K562 (cell line): ENCODE results near the gene RGL2. TPM values are rescaled to one million over a fixed set of nuclear protein-coding genes. Genes with fewer than 3 reads are reported as not detected.

Experiments
- CBFB ChIP-seq: sonication (generic); formaldehyde crosslinking; IDR thresholded peaks from 2 replicates; pipeline ENCODE4 v1.4.0; 2020; ENCODE audit warnings: mild to moderate bottlenecking, missing genetic modification reagents
- CBX8 ChIP-seq: fragments of 200-600 bp; sonication (generic); IDR thresholded peaks from 2 replicates; pipeline ENCODE4 v1.6.1; 2012; ENCODE audit warnings: borderline replicate concordance, mixed run types, low read depth, mild to moderate bottlenecking, moderate library complexity, mixed read lengths, low read length, control low read depth, inconsistent platforms; ENCODE audit not compliant: poor library complexity, severe bottlenecking; ENCODE audit errors: extremely low read depth
- CEBPB ChIP-seq: fragments of 450-650 bp; IDR thresholded peaks from 2 replicates; pipeline ENCODE4 v1.6.1; 2016; ENCODE audit warnings: missing genetic modification characterization, missing compliant biosample characterization
- CTCF ChIP-seq, 3 experiments: IDR thresholded peaks in 2 of 3; conservative IDR thresholded peaks in 1 of 3; 2 replicates each; pipeline ENCODE4 v1.5.1; 2011 to 2012; ENCODE audit warnings: low read length in 3 of 3, mild to moderate bottlenecking in 3 of 3, control low read depth in 2 of 3, improper control_type of control experiment in 1 of 3, inconsistent platforms in 1 of 3, low read depth in 1 of 3, mixed read lengths in 1 of 3, moderate library complexity in 1 of 3; ENCODE audit not compliant: insufficient read depth in 2 of 3
- HOMEZ ChIP-seq: fragments of 250-450 bp; sonication (Bioruptor Pico); IDR thresholded peaks from 2 replicates; pipeline ENCODE4 v1.4.0; 2020; ENCODE audit warnings: mild to moderate bottlenecking, moderate library complexity
- NCOA6 ChIP-seq: fragments of 450-650 bp; IDR thresholded peaks from 2 replicates; pipeline ENCODE4 v1.6.1; 2017; ENCODE audit warnings: mild to moderate bottlenecking
- PTRF ChIP-seq: fragments of 450-650 bp; IDR thresholded peaks from 2 replicates; pipeline ENCODE4 v1.6.1; 2016; ENCODE audit warnings: mild to moderate bottlenecking, missing genetic modification characterization, missing compliant biosample characterization
- USF1 ChIP-seq: sonication (generic); formaldehyde crosslinking; IDR thresholded peaks from 2 replicates; pipeline ENCODE4 v1.9.0; 2022; ENCODE audit warnings: mild to moderate bottlenecking, missing genetic modification reagents
- ZNF584 ChIP-seq: fragments of 200-800 bp; sonication (Bioruptor generic); IDR thresholded peaks from 2 replicates; pipeline ENCODE4 v1.6.1; 2016; ENCODE audit warnings: low read depth, mild to moderate bottlenecking, missing genetic modification characterization, missing compliant biosample characterization
- ZNF699 ChIP-seq: fragments of 250-450 bp; sonication (Bioruptor Pico); IDR thresholded peaks from 2 replicates; pipeline ENCODE4 v1.8.0; 2021; ENCODE audit warnings: mild to moderate bottlenecking, moderate library complexity; ENCODE audit not compliant: insufficient replicate concordance
- polyA plus RNA-seq, 8 experiments: library from polyadenylated mRNA; depleted of rRNA in 4 of 8; stranded (reverse) in 5 of 8; unstranded in 3 of 8; fragments of >200 nt; fragmentation: Nextera tagmentation in 2 of 8; fragmentation: Illumina TruSeq in 1 of 8; extraction: Ambion mirVana in 2 of 8; extraction: Trizol in 1 of 8; gene quantifications; 2 replicates each; pipeline versions ENCODE4 v1.2.1 to v1.2.3, GENCODE V29; 2011 to 2014; ENCODE audit warnings: inconsistent platforms in 1 of 8, missing spikeins in 1 of 8
- total RNA-seq, 7 experiments: library from RNA; depleted of rRNA in 6 of 7; stranded (reverse); fragments of >200 nt in 6 of 7; fragmentation: Illumina TruSeq in 2 of 7; extraction: Trizol in 2 of 7; gene quantifications; 2 replicates each; pipeline versions ENCODE4 v1.2.1 to v1.2.3, GENCODE V29; 2011 to 2021; ENCODE audit warnings: low replicate concordance in 1 of 7
- TF ChIP-seq, protein P1 (sequence below), 2 experiments: fragments of 450-650 bp; formaldehyde crosslinking in 1 of 2; IDR thresholded peaks; 2 replicates each; pipeline versions ENCODE4 v1.4.0 to v1.6.1; 2014 to 2020; ENCODE audit warnings: mild to moderate bottlenecking in 2 of 2, borderline replicate concordance in 1 of 2, low read depth in 1 of 2
- TF ChIP-seq, protein P2 (sequence below): fragments of 250-450 bp; sonication (Bioruptor Pico); IDR thresholded peaks from 2 replicates; pipeline ENCODE4 v1.8.0; 2022; ENCODE audit warnings: moderate library complexity, mild to moderate bottlenecking, inconsistent platforms

Gene RGL2
- total and polyA plus RNA-seq, 9 of the 15 experiments (the other 6 are each of a cell fraction or from before 2014, with no cell fraction given): 1.8 to 57.1 (median 19.5) TPM

GRCh38 chr6:33335916-33336315 is 37.2 kb upstream of the RGL2 start (continued):
- TF ChIP-seq, protein P1, sequence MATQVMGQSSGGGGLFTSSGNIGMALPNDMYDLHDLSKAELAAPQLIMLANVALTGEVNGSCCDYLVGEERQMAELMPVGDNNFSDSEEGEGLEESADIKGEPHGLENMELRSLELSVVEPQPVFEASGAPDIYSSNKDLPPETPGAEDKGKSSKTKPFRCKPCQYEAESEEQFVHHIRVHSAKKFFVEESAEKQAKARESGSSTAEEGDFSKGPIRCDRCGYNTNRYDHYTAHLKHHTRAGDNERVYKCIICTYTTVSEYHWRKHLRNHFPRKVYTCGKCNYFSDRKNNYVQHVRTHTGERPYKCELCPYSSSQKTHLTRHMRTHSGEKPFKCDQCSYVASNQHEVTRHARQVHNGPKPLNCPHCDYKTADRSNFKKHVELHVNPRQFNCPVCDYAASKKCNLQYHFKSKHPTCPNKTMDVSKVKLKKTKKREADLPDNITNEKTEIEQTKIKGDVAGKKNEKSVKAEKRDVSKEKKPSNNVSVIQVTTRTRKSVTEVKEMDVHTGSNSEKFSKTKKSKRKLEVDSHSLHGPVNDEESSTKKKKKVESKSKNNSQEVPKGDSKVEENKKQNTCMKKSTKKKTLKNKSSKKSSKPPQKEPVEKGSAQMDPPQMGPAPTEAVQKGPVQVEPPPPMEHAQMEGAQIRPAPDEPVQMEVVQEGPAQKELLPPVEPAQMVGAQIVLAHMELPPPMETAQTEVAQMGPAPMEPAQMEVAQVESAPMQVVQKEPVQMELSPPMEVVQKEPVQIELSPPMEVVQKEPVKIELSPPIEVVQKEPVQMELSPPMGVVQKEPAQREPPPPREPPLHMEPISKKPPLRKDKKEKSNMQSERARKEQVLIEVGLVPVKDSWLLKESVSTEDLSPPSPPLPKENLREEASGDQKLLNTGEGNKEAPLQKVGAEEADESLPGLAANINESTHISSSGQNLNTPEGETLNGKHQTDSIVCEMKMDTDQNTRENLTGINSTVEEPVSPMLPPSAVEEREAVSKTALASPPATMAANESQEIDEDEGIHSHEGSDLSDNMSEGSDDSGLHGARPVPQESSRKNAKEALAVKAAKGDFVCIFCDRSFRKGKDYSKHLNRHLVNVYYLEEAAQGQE (IDR thresholded peaks at IDR 0.05; ENCODE audit: borderline replicate concordance): no peak
- TF ChIP-seq, protein P1 (CRISPR knock-in tag; IDR thresholded peaks at IDR 0.05; ENCODE audit: low read depth): no peak
- TF ChIP-seq ZNF699 (CRISPR knock-in tag) (no peak), CBFB (CRISPR knock-in tag) (no peak), CEBPB (no peak), PTRF (tag) (no peak), HOMEZ (CRISPR knock-in tag) (no peak), NCOA6 (no peak), ZNF584 (CRISPR knock-in tag) (no peak), CBX8 (no peak), CTCF (IDR thresholded peaks at IDR 0.05 in 2 of 3, conservative IDR thresholded peaks at IDR 0.05 in 1 of 3; ENCODE audit: insufficient read depth in 2 of 3, low read depth in 1 of 3, low read length in 3 of 3) (no peak), USF1 (CRISPR knock-in tag) (no peak)
- TF ChIP-seq, protein P2, sequence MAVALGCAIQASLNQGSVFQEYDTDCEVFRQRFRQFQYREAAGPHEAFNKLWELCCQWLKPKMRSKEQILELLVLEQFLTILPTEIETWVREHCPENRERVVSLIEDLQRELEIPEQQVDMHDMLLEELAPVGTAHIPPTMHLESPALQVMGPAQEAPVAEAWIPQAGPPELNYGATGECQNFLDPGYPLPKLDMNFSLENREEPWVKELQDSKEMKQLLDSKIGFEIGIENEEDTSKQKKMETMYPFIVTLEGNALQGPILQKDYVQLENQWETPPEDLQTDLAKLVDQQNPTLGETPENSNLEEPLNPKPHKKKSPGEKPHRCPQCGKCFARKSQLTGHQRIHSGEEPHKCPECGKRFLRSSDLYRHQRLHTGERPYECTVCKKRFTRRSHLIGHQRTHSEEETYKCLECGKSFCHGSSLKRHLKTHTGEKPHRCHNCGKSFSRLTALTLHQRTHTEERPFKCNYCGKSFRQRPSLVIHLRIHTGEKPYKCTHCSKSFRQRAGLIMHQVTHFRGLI (CRISPR knock-in tag): no peak
